Stimulated activated naive B cell treated with anti-CD40 and anti-IgM and Interleukin-4, amounts not matched to agents 10 μg/mL and 1 μg/mL and 100 μg/mL, for 72 hours (primary cell): ENCODE results near the gene GPC1.
A peak's percentile ranks its signal among the peaks of the same experiment; 100 is the strongest.
"Not testable (repeated sequence)": the region's sequence is repeated elsewhere in the genome, so short reads cannot be mapped to it uniquely, and the experiment has no call there.

Experiments used
- ATAC-seq, 2 donors: fragments of 150-1000 bp; cut with Tn5 transposase; replicated peaks; 2 replicates each; pipeline ENCODE4 v1.10.0; 2021; ENCODE audit warnings: moderate library complexity in 1 of 2
- DNase-seq: peaks from one replicate; pipeline ENCODE4 v3.0.0; 2021
- H3K27ac Mint-ChIP-seq: one replicate; pipeline ENCODE4 v1.8.0; 2022; ENCODE audit warnings: mild to moderate bottlenecking, mixed read lengths
- H3K27me3 Mint-ChIP-seq, 2 donors: one replicate each; pipeline ENCODE4 v1.8.0; 2022; ENCODE audit warnings: mixed read lengths in 2 of 2
- H3K36me3 Mint-ChIP-seq, 2 donors: one replicate each; pipeline ENCODE4 v1.8.0; 2022; ENCODE audit warnings: mixed read lengths in 2 of 2, mild to moderate bottlenecking in 1 of 2
- H3K4me1 Mint-ChIP-seq, 2 donors: one replicate each; pipeline ENCODE4 v1.8.0; 2022; ENCODE audit warnings: mixed read lengths in 2 of 2, mild to moderate bottlenecking in 1 of 2
- H3K4me3 Mint-ChIP-seq, 2 donors: one replicate each; pipeline ENCODE4 v1.8.0; 2022; ENCODE audit warnings: mild to moderate bottlenecking in 2 of 2, mixed read lengths in 2 of 2, moderate library complexity in 1 of 2
- H3K9me3 Mint-ChIP-seq, 2 donors: one replicate each; pipeline ENCODE4 v1.8.0; 2022; ENCODE audit warnings: mixed read lengths in 2 of 2, mild to moderate bottlenecking in 1 of 2

The GPC1 gene

GRCh38 chr2:240469740-240470139 is 34.3 kb downstream of the GPC1 start:
- H3K27me3 Mint-ChIP-seq, result no peaks in the 10 kb centered on the region
- no peak for DNase-seq
- H3K9me3 Mint-ChIP-seq, result peaks cover 6 to 12% of the 10 kb centered on the region in 2 donors

DNA sequence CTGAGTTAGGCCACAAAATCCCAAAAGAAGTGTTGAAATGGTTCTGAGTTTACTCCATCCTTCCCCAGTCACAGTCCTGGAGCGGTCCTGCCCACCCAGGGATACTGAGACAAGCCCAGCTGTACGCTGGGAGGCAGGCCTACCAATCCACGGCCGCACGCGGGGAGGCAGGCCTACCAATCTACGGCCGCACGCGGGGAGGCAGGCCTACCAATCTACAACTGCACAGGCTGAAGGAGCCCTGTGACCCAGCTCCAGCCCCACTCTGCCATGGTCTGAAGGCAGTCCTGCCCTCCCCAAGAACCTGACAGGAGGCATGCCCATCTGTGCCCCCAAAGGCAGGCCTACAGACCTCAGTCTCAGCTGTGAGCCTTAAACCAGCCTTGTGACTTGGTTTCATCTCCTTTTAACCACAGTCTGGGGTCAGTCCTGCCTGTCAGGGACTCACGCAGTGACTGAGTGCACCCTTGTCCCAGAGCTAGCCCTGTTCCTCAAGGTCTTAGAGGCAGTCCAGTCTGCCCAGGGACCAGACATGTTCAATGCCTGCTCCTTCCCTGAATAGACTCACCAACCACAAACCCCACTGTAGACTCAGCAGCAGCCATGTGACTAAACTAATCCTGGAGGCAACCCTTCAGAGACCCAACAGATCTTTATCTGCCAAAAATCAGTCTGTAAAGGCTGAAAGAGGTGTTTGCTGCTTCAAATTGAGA is 36.8 kb downstream of the GPC1 start:
- no peak overlapping the region for H3K27ac Mint-ChIP-seq
- peaks cover 22 to 57% of the 10 kb centered on the region in 2 donors for H3K36me3 Mint-ChIP-seq
- ATAC-seq (no peak), DNase-seq (no peak)
- H3K4me3 Mint-ChIP-seq, result no peak overlapping the region
- peaks cover 11 to 19% of the 10 kb centered on the region in 2 donors for H3K9me3 Mint-ChIP-seq
- no peaks in the 10 kb centered on the region for H3K27me3 Mint-ChIP-seq
- H3K4me1 Mint-ChIP-seq, result peaks cover 13 to 15% of the 10 kb centered on the region in 2 donors

More at GRCh38 chr2:240469740-240470139, 34.3 kb downstream of the GPC1 start:
- Mint-ChIP-seq H3K4me3 (no peak overlapping the region), H3K27ac (no peak overlapping the region), H3K4me1 (peaks cover 13 to 15% of the 10 kb centered on the region in 2 donors), H3K36me3 (peaks cover 15 to 50% of the 10 kb centered on the region in 2 donors)
- no peak for ATAC-seq

DNA sequence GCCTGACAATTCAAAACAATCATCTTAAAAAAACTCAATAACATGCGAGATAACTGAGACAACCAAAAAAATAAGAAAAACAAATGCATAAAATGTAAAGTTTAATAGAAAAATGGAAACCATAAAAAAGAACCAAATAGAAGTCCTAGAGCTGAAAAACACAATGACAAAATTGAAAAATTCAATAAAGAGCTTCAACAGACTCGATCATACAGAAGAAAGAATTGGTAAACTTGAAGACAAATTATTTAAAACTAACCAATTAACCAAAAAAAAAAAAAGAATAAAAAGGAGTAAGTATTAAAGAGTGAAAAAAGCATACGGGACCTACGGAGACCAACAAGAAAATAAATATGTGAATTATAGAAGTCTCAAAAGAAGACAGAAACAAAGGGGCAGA is 37.7 kb downstream of the GPC1 start:
- H3K27ac Mint-ChIP-seq, result no peak overlapping the region
- ATAC-seq (no peak), DNase-seq (no peak)
- no peak overlapping the region for H3K4me3 Mint-ChIP-seq
- H3K36me3 Mint-ChIP-seq, result peaks cover 21 to 59% of the 10 kb centered on the region in 2 donors
- peaks cover 13 to 15% of the 10 kb centered on the region in 2 donors for H3K4me1 Mint-ChIP-seq
- no peaks in the 10 kb centered on the region for H3K27me3 Mint-ChIP-seq
- peaks cover 11 to 19% of the 10 kb centered on the region in 2 donors for H3K9me3 Mint-ChIP-seq

DNA sequence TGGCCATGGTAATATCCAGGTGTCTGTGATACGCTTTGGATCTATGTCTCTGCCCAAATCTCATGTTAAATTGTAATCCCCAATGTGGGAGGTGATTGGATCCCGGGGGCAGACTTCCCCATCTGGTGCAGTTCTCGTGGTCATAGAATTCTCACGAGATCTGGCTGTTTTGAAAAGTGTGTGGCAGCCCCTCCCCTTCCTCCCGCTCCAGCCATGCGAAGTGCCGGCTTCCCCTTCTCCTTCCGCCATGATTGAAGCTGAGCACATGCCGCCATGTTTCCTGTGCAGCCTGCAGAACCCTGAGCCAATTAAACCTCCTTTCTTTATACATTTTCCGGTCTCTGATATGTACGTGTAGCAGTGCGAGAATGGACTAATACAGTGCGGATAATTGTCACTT is 42.5 kb downstream of the GPC1 start:
- Mint-ChIP-seq H3K27me3 (no peaks in the 10 kb centered on the region), H3K27ac (no peak overlapping the region), H3K9me3 (peaks cover 13 to 23% of the 10 kb centered on the region in 2 donors), H3K36me3 (peaks cover 24 to 61% of the 10 kb centered on the region in 2 donors), H3K4me3 (no peak overlapping the region), H3K4me1 (peaks cover 3 to 8% of the 10 kb centered on the region in 2 donors)
- ATAC-seq, result no peak
- DNase-seq, result no peak

DNA sequence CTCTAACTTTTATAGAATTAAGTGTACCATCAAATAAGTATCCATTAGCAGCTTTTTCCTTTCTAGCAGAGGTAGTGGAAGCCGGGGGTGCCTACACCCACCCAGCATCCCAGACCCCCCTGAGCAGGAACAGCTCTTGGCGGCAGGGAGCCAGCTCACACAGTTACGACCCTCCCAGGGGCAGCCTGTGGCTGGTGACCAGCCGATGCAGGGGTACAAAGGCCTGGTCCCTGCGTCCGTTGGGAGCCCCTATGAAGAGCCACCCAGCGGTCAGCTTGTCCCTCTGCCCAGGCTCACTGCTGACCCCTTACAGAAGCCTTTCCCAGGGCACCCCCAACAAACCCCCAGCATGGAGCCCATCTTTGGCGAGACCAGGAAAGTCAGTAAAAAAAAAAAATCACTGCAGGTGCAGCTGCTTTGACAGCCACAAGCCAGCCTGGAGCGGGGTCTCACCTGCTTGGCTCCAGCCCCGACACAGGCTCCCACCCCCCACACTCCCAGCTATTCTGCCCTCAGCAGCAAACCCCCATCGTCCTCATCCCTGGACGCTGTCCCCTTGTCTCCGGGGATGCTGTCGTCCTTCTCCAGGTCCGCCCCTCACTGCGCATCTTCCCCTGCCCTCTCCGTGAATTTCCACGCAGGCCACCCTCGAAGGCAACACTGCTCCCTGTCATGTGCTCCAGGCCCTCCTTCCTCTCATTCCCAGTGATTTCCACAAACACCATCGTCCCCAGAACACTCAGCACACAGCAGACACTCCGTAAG is 43.1 kb downstream of the GPC1 start:
- H3K4me3 Mint-ChIP-seq, result no peak overlapping the region
- peaks cover 11 to 21% of the 10 kb centered on the region in 2 donors for H3K9me3 Mint-ChIP-seq
- H3K36me3 Mint-ChIP-seq, result peaks cover 23 to 57% of the 10 kb centered on the region in 2 donors
- H3K4me1 Mint-ChIP-seq, result peaks cover 3 to 9% of the 10 kb centered on the region in 2 donors
- ATAC-seq (no peak), DNase-seq (no peak)
- peak overlapping the region; percentile 11 for H3K27ac Mint-ChIP-seq
- H3K27me3 Mint-ChIP-seq, result no peaks in the 10 kb centered on the region

- peaks cover 23 to 58% of the 10 kb centered on the region in 2 donors for H3K36me3 Mint-ChIP-seq
- no peaks in the 10 kb centered on the region for H3K27me3 Mint-ChIP-seq
- H3K27ac Mint-ChIP-seq, result no peak overlapping the region
- H3K4me3 Mint-ChIP-seq, result no peak overlapping the region
- peaks cover 7 to 22% of the 10 kb centered on the region in 2 donors for H3K9me3 Mint-ChIP-seq
- no peak for DNase-seq
- no peak for ATAC-seq
- H3K4me1 Mint-ChIP-seq, result peaks cover 3 to 9% of the 10 kb centered on the region in 2 donors
Measured at GRCh38 chr2:240479111-240479501, 43.6 kb downstream of the GPC1 start.

DNA sequence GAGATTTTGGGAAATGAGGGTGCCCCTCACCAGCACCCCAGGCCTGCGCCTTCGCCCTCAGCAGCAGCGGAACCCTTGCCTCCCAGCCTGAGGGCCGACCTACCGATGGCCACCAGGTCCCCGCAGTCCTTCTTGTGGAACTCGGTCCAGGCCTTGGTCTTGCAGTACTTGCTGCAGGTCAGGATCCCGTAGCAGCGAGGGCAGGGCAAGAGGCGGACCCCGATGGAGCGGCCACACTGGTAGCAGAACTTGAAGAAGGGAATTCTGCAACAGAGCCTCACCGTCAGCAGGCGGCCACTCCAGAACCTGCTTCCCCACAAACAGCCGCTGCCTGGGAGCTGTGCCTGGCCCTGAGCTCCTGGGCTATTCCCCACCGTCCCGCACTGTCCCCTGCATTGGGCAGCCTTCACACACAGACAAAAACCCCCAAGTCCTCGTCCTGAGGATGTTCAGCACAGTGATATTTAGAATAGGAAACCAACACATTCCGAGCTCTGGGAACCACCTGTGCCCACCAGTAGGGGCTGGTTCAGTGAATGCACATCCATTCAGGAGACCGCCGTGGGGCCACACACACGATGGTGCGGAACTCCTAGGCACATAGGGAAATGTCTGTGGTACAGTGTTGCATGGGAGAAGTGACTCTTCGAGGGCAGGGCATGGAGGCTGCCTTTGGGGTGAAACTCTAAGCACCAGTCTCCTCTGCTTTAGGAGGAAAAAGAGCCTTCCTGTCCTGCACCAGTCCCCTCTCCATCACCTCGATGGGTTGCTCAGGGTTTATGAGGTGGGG is 45.6 kb downstream of the GPC1 start:
- peaks cover 6 to 14% of the 10 kb centered on the region in 2 donors for H3K9me3 Mint-ChIP-seq
- no peak overlapping the region for H3K27ac Mint-ChIP-seq
- no peaks in the 10 kb centered on the region for H3K27me3 Mint-ChIP-seq
- H3K36me3 Mint-ChIP-seq, result peaks cover 26 to 57% of the 10 kb centered on the region in 2 donors
- no peak for ATAC-seq
- no peak for DNase-seq
- H3K4me1 Mint-ChIP-seq, result peaks cover 3 to 9% of the 10 kb centered on the region in 2 donors
- H3K4me3 Mint-ChIP-seq, result no peak overlapping the region

GRCh38 chr2:240481720-240482119 is 46.3 kb downstream of the GPC1 start:
- peaks cover 2 to 10% of the 10 kb centered on the region in 2 donors for H3K9me3 Mint-ChIP-seq
- H3K4me3 Mint-ChIP-seq, result no peak overlapping the region
- ATAC-seq (no peak), DNase-seq (no peak)
- H3K27ac Mint-ChIP-seq, result no peak overlapping the region
- peaks cover 3 to 9% of the 10 kb centered on the region in 2 donors for H3K4me1 Mint-ChIP-seq
- H3K27me3 Mint-ChIP-seq, result no peaks in the 10 kb centered on the region
- peaks cover 21 to 52% of the 10 kb centered on the region in 2 donors for H3K36me3 Mint-ChIP-seq

GRCh38 chr2:240482141-240482540 is 46.7 kb downstream of the GPC1 start:
- Mint-ChIP-seq H3K27me3 (no peaks in the 10 kb centered on the region), H3K9me3 (peaks cover 5 to 14% of the 10 kb centered on the region in 2 donors), H3K27ac (peak overlapping the region; percentile 33), H3K36me3 (peaks cover 23 to 56% of the 10 kb centered on the region in 2 donors), H3K4me3 (no peak overlapping the region), H3K4me1 (peaks cover 3 to 9% of the 10 kb centered on the region in 2 donors)
- no peak for ATAC-seq
- DNase-seq, result no peak

DNA sequence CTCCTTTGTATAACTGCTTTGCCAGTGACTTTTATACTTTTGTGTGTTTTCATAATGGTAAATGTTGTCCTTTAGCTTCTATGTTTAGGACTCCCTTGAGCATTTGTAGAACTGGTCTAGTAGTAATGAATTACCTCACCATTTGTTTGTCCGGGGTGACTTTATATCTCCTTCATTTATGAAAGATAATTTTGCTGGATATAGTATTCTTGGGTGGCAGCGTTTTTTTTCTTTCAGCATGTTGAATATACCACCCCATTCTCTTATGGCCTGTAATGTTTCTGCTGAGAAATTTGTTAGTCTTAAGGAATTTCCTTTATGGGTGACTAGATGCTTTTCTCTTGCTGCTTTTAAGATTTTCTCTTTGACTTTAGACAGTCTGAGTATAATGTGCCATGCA is 56.0 kb downstream of the GPC1 start:
- H3K4me1 Mint-ChIP-seq, result no peaks in the 10 kb centered on the region
- peaks cover 42 to 60% of the 10 kb centered on the region in 2 donors for H3K36me3 Mint-ChIP-seq

GRCh38 chr2:240494194-240494793 is 58.8 kb downstream of the GPC1 start:
- Mint-ChIP-seq H3K27me3 (no peaks in the 10 kb centered on the region), H3K4me3 (no peak overlapping the region), H3K36me3 (peaks cover 64 to 76% of the 10 kb centered on the region in 2 donors), H3K27ac (no peak overlapping the region), H3K4me1 (peaks cover 5% of the 10 kb centered on the region in 2 donors), H3K9me3 (peaks cover 28 to 31% of the 10 kb centered on the region in 2 donors)
- no peak for ATAC-seq
- no peak for DNase-seq

More for the DNA sequence above, 56.0 kb downstream of the GPC1 start:
- DNase-seq (no peak), ATAC-seq (no peak)
- Mint-ChIP-seq H3K4me3 (no peak overlapping the region), H3K9me3 (peaks cover 39 to 43% of the 10 kb centered on the region in 2 donors), H3K27me3 (no peaks in the 10 kb centered on the region), H3K27ac (no peak overlapping the region)

GRCh38 chr2:240494942-240495341 is 59.5 kb downstream of the GPC1 start:
- not testable (repeated sequence) for H3K27ac Mint-ChIP-seq, H3K4me1 Mint-ChIP-seq, DNase-seq

GRCh38 chr2:240497082-240497481 is 61.6 kb downstream of the GPC1 start:
- not testable (repeated sequence) for H3K27ac Mint-ChIP-seq, DNase-seq, H3K4me1 Mint-ChIP-seq, H3K4me3 Mint-ChIP-seq, ATAC-seq, H3K27me3 Mint-ChIP-seq
- peaks cover 15 to 19% of the 10 kb centered on the region in 2 donors for H3K9me3 Mint-ChIP-seq
- H3K36me3 Mint-ChIP-seq, result peaks cover 71 to 84% of the 10 kb centered on the region in 2 donors

More at GRCh38 chr2:240494942-240495341, 59.5 kb downstream of the GPC1 start:
- Mint-ChIP-seq H3K9me3 (peaks cover 25 to 27% of the 10 kb centered on the region in 2 donors), H3K36me3 (peaks cover 70 to 79% of the 10 kb centered on the region in 2 donors)
- ATAC-seq, H3K27me3 Mint-ChIP-seq, H3K4me3 Mint-ChIP-seq: not testable (repeated sequence)
